A549 treated with AZD9567 at 1 μM for 4 hours (cell line): ENCODE measurements around the gene FBXO4. TPM values are rescaled to one million over a fixed set of nuclear protein-coding genes. Genes with fewer than 3 reads are reported as not detected.

Experiments
- total RNA-seq: library from RNA; stranded (reverse); fragments of 200-300 nt; extraction: Qiagen RNA extraction; gene quantifications from 5 replicates; pipeline ENCODE4 v1.2.3, GENCODE V29; 2022; ENCODE audit not compliant: insufficient read depth

Gene FBXO4
- 4.8 to 10.2 TPM (median 6.0 TPM) in 5 replicates for total RNA-seq

GRCh38 chr5:41924872-41925554, at the start of gene FBXO4:
Gene FBXO4, plus strand, starts transcription at chr5:41925281. Its CDS starts 29 bp downstream, at chr5:41925310.

GRCh38 chr5:41903892-41904799, 20.9 kb upstream of the FBXO4 start, which contains the start of gene RIMOC1:
Gene RIMOC1, plus strand, starts transcription at chr5:41904344. Its CDS starts 24 bp downstream, at chr5:41904368.

Other genes starting within 250 kb of the FBXO4 start
- 2.2 to 7.6 TPM (median 2.4 TPM) in 5 replicates for gene OXCT1, start 54.9 kb upstream of the FBXO4 start, total RNA-seq
- gene RIMOC1, start 20.9 kb upstream of the FBXO4 start, total RNA-seq = 10.1 to 12.5 TPM (median 10.2 TPM) in 5 replicates